AG04450 (cell line): Measurements from ENCODE around the gene ANKRD40. TPM values are rescaled to one million over a fixed set of nuclear protein-coding genes. Genes with fewer than 3 reads are reported as not detected.
A peak's percentile ranks its signal among the peaks of the same experiment; 100 is the strongest.

Experiments used
- CTCF ChIA-PET: fragments of 300-600, 350-600 bp; formaldehyde crosslinking; extraction: SDS; loops from one replicate; lab custom pipeline; 2022; ENCODE audit warnings: antibody characterized with exemption, inconsistent platforms; lab: Charles Lee
- POLR2A ChIA-PET: fragments of 350-600 bp; formaldehyde crosslinking; extraction: SDS; loops from one replicate; lab custom pipeline; 2021; ENCODE audit warnings: antibody characterized with exemption, inconsistent platforms; lab: Yijun Ruan, JAX
- DNase-seq: peaks from one replicate; pipeline ENCODE4 v3.0.0-alpha.2; 2011; ENCODE audit warnings: low read depth, low spot score
- H3K27ac ChIP-seq: one replicate; pipeline ENCODE4 v1.5.1; 2012; ENCODE audit warnings: low read depth, low read length, control low read depth
- H3K27me3 ChIP-seq: one replicate; pipeline ENCODE4 v1.6.0; 2012; ENCODE audit warnings: low read length; ENCODE audit not compliant: control insufficient read depth, insufficient read depth
- H3K4me3 ChIP-seq: 2 replicates; pipeline ENCODE4 v1.5.1; 2011; ENCODE audit warnings: mild to moderate bottlenecking, low read depth, low read length, control low read depth
- H3K9me3 ChIP-seq: 2 replicates; pipeline ENCODE4 v1.5.1; 2012; ENCODE audit warnings: low read length; ENCODE audit not compliant: control insufficient read depth, insufficient read depth
- polyA plus RNA-seq: library from polyadenylated mRNA; depleted of rRNA; stranded (reverse); fragments of >200 nt; gene quantifications from 2 replicates; pipeline ENCODE4 v1.2.3, GENCODE V29; 2011
- TF ChIP-seq, protein P1 (sequence below): IDR thresholded peaks from 2 replicates; pipeline ENCODE4 v1.5.1; 2011; ENCODE audit warnings: low read depth, low read length, control low read depth, inconsistent platforms

The ANKRD40 gene
- polyA plus RNA-seq, 1 experiment, result 39.8 TPM

DNA sequence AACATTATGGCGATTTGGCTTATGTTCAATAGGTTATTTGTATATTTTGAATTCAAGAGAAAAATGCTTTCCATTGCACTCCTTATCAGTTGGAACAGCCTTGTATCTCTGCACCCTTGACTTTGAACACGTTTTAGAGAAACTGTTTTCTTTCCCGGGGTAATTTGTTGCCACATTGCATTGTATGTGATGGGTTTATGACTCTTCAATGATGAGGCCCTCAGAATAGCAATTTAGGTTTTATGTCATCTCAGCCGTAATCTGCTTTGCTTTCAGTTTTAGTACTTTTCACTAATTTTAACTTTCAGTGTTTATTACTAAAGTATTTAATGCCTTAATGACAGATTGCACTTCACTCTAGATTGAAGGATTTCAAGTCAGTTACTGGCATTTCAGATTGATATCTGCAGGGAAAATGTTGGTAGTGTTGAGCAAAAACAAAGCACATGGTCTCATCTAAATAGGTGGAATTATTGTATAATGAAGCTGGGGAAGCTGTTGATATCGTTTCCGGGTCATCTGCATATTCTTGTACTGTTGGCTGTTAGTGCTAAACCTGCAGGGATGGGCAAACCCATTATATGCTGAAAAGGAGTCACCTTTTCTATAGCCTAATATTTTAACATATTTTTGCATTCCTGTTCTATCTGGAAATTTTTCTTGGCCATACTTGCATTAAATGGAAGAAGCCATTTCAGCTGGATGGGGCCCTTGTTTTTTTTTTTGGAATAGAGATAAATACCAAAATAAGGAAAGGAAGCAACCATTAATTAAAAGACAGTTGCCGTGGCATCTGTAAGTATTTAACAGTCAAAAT lies 13.7 kb upstream of the ANKRD40 start:
- Histone ChIP-seq H3K27ac (no peak overlapping the region), H3K27me3 (no peaks in the 10 kb centered on the region), H3K4me3 (peak overlapping the region; percentile 93), H3K9me3 (no peaks in the 10 kb centered on the region)
- CTCF ChIA-PET, result interaction anchor here (1.4 kb wide), 1 partner anchor 171 kb away, joined by 4 read pairs; no protein-coding TSS in a partner anchor
- TF ChIP-seq, protein P1, sequence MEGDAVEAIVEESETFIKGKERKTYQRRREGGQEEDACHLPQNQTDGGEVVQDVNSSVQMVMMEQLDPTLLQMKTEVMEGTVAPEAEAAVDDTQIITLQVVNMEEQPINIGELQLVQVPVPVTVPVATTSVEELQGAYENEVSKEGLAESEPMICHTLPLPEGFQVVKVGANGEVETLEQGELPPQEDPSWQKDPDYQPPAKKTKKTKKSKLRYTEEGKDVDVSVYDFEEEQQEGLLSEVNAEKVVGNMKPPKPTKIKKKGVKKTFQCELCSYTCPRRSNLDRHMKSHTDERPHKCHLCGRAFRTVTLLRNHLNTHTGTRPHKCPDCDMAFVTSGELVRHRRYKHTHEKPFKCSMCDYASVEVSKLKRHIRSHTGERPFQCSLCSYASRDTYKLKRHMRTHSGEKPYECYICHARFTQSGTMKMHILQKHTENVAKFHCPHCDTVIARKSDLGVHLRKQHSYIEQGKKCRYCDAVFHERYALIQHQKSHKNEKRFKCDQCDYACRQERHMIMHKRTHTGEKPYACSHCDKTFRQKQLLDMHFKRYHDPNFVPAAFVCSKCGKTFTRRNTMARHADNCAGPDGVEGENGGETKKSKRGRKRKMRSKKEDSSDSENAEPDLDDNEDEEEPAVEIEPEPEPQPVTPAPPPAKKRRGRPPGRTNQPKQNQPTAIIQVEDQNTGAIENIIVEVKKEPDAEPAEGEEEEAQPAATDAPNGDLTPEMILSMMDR, result no peak
- POLR2A ChIA-PET, result interaction anchor here (0.6 kb wide), 1 partner anchor 1044 kb away, joined by 4 read pairs; no protein-coding TSS in a partner anchor
- DNase-seq, result no peak

DNA sequence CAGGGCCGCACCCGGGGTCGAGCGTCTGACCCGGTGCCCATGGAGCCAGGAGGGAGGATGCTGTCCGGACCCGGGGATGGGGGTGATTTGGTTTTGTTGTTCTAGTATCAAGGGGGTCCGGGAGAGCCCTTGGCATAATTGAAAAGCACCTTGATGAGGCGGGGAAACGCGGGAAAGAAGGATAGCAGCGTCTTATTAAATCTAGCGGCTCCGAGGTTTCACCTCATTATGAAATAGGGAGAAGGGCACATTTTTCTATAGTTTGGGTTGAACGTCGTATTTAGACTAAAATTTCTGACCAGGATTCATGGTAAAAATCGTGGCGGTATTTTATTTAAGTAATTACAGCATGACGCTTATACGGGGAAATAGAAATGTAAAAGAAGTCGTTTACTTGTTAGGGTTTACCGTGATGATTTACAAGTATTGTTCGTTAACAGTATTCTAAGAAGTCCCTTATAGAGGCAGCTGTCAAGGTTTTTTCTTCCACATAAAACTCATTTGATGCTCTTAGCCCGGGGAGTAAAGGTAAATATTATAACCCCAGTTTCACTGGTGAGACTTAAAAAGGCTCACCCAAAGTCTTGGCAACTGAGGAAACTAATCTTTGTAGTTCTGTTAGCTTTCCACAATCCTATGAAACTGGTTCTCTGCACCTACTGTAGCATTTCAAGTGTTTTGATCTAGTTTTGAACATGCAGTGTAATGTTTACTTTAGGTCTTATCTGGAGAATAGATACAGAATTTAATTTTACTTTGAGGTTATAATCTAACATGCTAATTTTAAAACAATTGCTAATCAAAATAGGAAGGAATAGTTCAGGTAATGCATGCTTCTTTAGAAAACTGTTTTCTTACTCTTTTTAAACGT lies 12.4 kb upstream of the ANKRD40 start:
- Histone ChIP-seq H3K4me3 (peak overlapping the region; percentile 93), H3K9me3 (no peaks in the 10 kb centered on the region), H3K27ac (peak overlapping the region; percentile 96), H3K27me3 (no peaks in the 10 kb centered on the region)
- no peak for DNase-seq
- TF ChIP-seq, protein P1, result no peak
- CTCF ChIA-PET, result no interaction called here
- POLR2A ChIA-PET, result interaction anchor here (0.5 to 1.6 kb wide), 7 partner anchors 9 to 169 kb away, joined by 3 to 19 read pairs (median 6); partner anchors contain the start of genes ANKRD40 and TOB1

DNA sequence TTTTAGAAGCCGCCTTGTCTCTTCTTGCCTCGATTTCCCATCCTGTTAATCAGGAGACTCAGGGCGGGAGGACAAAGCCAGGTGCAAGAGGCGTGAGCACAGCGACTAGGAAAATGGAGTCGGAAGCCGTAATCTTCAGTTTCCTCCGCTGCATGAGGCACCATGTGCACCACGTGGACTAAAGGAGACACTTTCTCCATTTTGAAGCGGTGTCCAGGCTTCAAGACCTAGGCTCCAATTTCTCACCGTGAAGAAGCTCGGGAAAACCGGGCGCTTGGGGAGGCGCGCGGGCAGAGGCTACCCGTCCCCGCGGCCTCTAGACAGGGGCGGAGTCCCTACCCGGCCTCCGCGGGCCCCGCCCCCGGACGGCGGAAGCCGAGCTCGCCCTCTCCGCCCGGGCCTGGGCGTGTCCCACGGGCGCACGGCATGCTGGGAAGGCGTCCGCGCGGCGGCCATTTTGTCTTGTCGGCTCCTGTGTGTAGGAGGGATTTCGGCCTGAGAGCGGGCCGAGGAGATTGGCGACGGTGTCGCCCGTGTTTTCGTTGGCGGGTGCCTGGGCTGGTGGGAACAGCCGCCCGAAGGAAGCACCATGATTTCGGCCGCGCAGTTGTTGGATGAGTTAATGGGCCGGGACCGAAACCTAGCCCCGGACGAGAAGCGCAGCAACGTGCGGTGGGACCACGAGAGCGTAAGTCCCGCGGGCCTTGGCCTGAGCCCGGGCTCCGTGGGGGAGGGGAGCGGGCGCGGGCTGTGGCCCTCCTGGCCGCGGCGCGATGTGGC lies 11.6 kb upstream of the ANKRD40 start, which contains the start of gene LUC7L3:
Gene LUC7L3 (plus strand): TSS at position 460 of the 780 bp plus-strand sequence. CDS start 130 bp downstream, at position 590.
- peak within 1 kb of the TSS; percentile 93 for H3K4me3 ChIP-seq
- H3K9me3 ChIP-seq, result no peaks in the 10 kb centered on the region
- H3K27ac ChIP-seq, result peak within 1 kb of the TSS; percentile 96
- peak; percentile 78 for DNase-seq
- POLR2A ChIA-PET, result interaction anchor here (0.5 to 1.6 kb wide), 8 partner anchors 8 to 168 kb away, joined by 3 to 19 read pairs (median 6); partner anchors contain the start of genes ANKRD40 and TOB1
- H3K27me3 ChIP-seq, result no peaks in the 10 kb centered on the region
- TF ChIP-seq, protein P1, result no peak
- CTCF ChIA-PET, result no interaction called here

DNA sequence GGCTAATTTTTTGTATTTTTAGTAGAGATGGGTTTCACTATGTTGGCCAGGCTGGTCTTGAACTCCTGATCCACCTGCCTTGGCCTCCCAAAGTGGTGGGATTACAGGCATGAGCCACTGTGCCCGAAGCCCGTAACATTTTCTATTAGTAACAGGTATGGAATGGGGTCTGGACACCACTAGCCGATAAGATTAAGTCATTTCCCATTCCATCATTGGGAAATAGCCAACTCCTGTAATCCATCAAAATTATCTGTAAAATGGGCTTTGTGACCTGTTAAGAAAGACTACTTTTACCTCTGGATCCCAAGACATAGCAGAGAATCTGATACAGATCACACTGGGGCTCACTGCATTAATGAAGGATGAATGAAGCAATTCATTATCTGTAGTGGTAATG lies 7.8 kb upstream of the ANKRD40 start:
- POLR2A ChIA-PET, result no interaction called here
- CTCF ChIA-PET, result no interaction called here
- no peak overlapping the region for H3K27ac ChIP-seq

More for the DNA sequence above, 7.8 kb upstream of the ANKRD40 start:
- H3K27me3 ChIP-seq, result no peaks in the 10 kb centered on the region
- H3K4me3 ChIP-seq, result no peak overlapping the region
- no peaks in the 10 kb centered on the region for H3K9me3 ChIP-seq
- DNase-seq, result no peak
- TF ChIP-seq, protein P1, result no peak
